IMR-90 (cell line): Measurements from ENCODE around the gene ALOX5AP.

Experiments used
- BHLHE40 ChIP-seq: fragments of 150-350 bp; IDR thresholded peaks from 2 replicates; pipeline ENCODE4 v1.6.1; 2016; ENCODE audit warnings: mild to moderate bottlenecking, low read depth, low read length
- CTCF ChIP-seq: conservative IDR thresholded peaks from 2 replicates; pipeline ENCODE4 v1.5.1; 2012; ENCODE audit warnings: mild to moderate bottlenecking, low read depth, low read length, improper control_type of control experiment
- ELK1 ChIP-seq: fragments of 150-350 bp; IDR thresholded peaks from 2 replicates; pipeline ENCODE4 v1.6.1; 2016; ENCODE audit warnings: low read depth, mild to moderate bottlenecking, low read length, moderate library complexity, borderline replicate concordance
- MXI1 ChIP-seq: IDR thresholded peaks from 2 replicates; pipeline ENCODE4 v1.6.1; 2012; ENCODE audit warnings: low read depth, mild to moderate bottlenecking, low read length, moderate library complexity, borderline replicate concordance
- POLR2A ChIP-seq: IDR thresholded peaks from 2 replicates; pipeline ENCODE4 v1.6.1; 2012; ENCODE audit warnings: mild to moderate bottlenecking, low read depth, low read length
- RCOR1 ChIP-seq: IDR thresholded peaks from 2 replicates; pipeline ENCODE4 v1.6.1; 2012; ENCODE audit warnings: mild to moderate bottlenecking, low read length, improper control_type of control experiment; ENCODE audit not compliant: insufficient replicate concordance
- USF2 ChIP-seq: fragments of 150-350 bp; IDR thresholded peaks from 2 replicates; pipeline ENCODE4 v1.6.1; 2017; ENCODE audit warnings: mild to moderate bottlenecking, antibody characterized with exemption, low read length, low read depth

- TF ChIP-seq ELK1 (no peak), CTCF (no peak), RCOR1 (no peak), POLR2A (no peak), USF2 (no peak), MXI1 (no peak), BHLHE40 (no peak)
Observed at GRCh38 chr13:30731361-30732045, 3.8 kb upstream of the ALOX5AP start.
